Stimulated activated CD4-positive, alpha-beta T cell treated with anti-CD3 and anti-CD28 coated beads, Interleukin-4, amount 100 ng/mL, for 24 hours (primary cell): ENCODE data around the gene BEGAIN.
"Not testable (repeated sequence)": the region's sequence is repeated elsewhere in the genome, so short reads cannot be mapped to it uniquely, and the experiment has no call there.

Source experiments
- DNase-seq: peaks from one replicate; pipeline ENCODE4 v3.0.0-alpha.2; 2020

The BEGAIN gene

DNA sequence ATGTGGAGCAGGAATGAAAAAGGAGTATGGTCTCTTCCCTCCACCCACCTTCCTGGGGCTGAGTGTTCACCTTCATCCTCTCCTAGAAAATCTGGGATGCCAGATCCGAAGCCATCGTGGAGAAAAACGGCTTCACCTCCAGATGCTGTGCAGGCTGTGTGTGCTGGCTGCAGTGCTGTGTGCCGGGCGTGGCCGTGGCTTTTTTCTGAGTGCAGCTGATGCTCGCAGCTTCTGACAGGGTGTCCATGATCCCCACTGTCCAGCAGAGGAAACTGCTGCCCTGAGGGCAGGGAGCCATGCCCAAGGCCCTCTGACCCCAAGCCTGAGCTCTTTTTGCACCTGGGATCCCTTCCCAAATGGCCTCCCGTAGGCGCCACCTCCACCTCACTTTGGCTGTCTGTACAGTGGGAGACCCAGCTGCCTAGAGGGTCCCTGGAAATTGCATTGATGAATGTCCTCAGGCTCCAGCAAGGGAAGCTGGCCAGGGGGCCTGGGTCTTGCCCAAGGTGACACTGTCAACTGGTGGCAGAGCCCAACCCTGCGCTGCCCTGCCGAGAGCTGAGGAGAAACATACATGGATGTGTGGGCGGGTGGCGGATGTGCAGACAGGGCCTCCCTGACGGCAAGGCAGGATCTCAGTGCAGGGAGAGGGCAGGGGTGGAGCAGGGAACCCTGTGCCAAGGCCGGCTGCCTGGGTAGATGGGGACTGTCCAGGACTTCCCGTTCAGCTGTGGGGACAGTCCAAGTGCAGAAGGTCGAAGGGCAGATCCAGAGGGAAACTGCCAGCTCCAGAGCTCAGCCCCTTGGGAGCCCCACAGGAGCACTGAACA lies 53.3 kb downstream of the BEGAIN start:
- DNase-seq, result peak; percentile 3

DNA sequence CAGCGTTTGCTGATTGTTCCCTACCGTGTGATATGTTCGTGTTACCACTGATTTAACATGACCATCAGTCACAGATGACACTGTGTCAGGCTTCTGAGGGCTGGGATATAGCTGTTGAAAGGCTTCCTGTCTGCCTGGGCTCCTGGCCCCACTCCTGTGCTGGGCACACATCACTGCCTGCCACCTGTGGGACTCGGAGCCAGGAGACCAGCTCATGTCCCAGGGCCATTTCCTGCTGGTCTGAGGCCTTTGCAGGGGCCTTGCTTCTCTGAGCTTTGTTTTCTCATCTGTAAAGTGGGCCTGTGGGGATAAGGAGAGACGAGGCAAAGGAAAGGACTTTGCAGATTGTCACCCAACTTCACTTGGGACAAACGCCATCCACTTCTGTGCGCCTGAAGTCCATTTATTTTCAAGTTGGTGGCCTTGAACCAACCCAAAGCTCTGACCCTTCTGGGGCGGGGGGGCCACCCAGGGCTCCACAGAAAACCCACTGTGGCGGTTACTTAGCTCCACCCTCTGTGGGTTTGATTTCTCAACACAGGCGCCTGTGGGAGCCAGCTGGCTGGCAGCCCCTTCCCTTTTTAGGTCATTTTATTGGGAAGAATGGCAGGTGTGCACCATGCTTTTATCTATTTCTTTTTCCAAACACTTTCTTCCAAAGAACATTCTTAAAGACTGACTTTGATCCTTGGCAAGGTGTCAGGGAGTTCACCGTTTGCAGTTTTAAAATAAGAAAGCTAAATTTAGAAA lies 54.1 kb downstream of the BEGAIN start:
- DNase-seq, result peak; percentile 1

DNA sequence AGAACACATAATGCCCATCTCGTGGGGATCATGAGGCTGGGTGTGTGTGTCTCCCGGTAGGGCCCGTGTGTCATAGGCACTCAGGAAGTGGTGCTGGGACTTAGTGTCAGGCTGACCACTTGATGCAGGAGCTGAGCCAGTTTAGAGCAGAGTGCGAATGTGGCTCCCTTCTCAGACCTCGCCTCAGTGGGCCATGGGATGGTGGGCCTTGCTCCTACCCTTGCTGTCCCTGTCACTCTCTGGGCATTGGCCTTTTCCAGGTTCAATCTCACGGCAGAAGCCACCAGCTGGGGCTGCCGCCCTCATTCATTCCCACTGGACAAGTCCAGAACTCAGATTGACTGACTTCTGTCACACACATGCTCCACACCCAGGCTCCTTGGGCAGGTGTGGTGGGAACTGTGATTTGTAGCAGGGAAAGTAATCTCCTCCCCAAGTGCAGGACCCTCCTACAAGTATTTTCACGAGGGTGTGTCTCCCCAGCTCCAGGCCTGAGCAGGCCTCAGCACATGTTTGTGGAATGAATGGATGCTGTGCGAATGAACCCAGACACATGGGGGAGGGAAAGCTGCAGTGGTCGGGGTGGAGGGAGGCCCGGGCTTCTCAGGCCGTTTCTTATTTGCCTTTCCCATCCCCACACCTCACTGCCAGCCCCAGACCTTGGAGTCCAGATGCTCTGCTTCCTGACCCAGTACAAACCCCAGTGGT lies 54.9 kb downstream of the BEGAIN start:
- peak; percentile 2 for DNase-seq

DNA sequence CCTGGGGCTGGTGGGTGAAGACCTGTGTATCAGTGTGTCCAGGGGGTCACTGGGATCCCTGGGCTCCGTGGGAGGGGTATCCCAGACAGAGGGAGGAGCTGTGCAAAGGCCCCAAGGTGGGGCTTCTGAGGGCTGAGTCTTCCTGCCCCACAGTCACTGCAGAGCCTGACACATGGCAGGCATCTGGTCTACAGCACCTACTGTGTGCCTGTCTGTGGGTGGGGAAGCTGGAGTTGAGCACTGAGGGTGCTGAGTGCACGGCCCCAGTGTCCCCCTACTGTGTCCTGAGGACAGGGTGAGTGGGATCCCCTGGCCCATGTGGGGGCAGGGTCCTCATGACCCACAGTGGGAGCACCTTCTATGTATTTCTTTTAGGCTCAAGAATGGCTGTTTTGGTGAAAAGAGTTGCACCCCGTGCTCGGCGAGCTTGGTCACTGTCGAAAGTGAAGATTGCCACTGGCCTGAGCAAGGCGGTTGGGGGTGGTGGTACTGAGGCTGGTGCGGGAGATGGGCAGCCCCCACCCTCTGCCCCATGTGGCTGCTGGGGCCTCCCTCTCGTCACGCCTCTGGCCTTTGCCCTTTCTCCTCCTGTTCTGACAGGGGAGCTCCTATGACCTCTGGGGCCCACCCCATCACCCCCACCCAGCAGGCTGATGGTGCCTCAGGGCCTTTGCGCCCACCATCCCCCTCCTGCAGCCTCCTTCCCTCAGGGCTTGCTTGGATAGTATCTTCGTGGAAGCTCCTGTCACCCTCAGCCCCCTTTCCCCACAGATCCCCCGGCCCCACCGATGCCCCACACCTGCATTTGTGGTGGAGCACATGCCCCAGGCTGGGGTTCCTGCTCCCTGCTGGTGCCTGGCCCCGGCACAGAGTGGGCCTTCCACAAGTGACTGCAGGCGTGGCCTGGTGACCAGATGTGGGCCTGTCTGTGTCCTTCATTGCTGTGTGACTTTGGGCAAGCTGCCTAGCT lies 55.8 kb downstream of the BEGAIN start:
- peak; percentile 2 for DNase-seq

DNA sequence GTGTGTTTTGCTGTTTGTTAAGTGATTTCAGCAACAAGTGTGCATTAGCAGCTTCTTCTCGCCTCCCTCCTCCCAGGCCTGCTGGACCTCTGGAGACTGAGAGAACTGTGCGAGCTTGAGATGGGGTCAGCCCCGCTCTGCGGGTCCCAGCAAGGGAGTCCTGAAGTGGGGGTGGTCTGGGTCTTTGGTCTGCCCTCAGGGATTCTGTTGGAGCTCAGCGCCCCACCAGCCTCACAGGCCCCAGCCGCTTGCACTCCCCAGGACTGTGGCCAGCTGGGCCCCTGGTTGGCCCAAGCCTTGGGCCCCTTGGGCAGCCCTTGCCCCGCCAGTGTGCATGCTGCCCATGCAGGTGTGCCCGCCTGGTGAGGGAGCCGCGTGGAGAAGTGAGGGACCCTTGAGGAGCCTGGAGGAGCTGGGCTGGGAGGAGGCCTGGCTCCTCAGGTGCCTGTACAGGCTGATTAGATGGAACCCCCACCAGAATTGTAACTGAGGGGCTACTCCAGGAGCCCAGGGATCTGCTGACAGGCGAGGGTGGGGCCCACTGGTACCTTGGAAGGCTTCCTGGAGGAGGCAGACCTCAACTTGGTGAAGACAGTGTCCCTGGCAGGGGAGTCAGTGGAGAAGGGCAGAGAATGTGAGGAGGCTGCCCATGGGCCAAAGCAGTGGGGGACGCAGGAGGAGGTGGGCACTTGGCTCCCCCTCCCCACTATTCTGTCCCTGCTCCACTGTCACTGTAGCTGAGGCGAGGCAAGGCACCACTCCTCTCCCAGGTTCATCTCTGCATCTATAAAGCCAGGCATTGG lies 56.7 kb downstream of the BEGAIN start:
- no peak for DNase-seq

- no peak for DNase-seq
These were observed 57.6 kb downstream of the BEGAIN start for GRCh38 chr14:100529561-100530031.

DNA sequence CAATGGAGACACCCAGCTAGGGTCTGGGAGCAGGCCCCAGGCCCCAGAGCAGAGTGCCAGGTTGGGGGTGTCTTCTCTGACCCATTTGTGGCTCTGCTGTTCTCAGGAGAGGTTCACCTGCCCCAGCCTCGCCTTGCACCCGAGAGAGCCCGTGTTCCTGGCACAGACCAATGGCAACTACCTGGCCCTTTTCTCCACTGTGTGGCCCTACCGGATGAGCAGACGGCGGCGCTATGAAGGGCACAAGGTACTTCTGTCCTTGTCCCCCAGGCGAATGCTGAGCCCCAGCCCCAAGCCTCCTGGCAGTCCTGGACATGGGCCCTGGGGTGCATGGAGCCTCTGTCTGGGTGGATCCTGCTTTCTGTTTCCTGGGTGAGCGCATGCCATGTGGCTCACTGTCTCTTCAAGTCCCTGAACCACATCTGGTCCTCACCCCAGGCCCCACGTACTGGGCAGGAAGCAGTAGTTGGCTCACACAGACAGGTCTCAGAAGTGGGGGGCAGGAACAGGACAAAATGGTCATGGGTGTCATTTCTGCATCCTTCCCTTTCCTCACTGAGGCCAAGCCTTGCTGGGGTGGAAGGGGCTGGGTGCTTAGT lies 58.2 kb downstream of the BEGAIN start:
- DNase-seq, result no peak

GRCh38 chr14:100526632-100527031 lies 60.6 kb downstream of the BEGAIN start:
- DNase-seq, result no peak

DNA sequence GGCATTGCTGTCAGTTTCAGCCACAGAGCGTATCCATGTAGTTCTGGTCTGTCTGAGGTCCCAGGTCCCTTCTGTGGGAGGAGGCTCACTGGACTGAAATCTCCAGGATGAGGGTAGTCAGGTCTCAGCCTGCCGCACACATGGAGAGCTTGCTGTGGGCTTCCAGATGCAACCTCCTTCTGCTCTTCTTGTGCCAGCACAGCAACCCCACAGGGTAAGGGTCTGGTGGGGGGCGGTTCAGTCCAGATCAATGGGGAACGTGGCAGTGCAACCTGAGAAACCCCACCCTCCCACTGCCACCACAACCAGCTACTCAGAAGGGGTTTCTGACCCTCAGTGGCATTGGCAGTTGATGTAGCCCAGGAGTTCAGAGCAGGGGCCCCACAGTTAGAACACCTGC lies 61.2 kb downstream of the BEGAIN start:
- no peak for DNase-seq

- no peak for DNase-seq
These were observed 61.6 kb downstream of the BEGAIN start for GRCh38 chr14:100525615-100526014.

DNA sequence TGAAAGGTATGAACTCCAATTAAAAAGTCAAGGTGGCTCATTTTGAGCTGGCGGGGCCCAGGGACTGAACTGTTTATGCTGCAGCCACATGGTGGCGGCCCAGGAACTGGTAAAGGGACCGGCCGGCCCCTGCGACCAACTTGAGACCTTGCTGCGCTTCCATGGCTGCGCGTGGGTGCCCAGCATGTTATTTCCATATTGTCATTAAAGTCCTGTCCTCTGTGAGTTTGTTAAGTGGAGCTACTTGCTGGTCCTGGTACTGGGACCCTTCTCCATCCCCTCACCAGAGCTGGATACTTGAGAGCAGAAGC lies 62.3 kb downstream of the BEGAIN start:
- DNase-seq, result no peak

DNA sequence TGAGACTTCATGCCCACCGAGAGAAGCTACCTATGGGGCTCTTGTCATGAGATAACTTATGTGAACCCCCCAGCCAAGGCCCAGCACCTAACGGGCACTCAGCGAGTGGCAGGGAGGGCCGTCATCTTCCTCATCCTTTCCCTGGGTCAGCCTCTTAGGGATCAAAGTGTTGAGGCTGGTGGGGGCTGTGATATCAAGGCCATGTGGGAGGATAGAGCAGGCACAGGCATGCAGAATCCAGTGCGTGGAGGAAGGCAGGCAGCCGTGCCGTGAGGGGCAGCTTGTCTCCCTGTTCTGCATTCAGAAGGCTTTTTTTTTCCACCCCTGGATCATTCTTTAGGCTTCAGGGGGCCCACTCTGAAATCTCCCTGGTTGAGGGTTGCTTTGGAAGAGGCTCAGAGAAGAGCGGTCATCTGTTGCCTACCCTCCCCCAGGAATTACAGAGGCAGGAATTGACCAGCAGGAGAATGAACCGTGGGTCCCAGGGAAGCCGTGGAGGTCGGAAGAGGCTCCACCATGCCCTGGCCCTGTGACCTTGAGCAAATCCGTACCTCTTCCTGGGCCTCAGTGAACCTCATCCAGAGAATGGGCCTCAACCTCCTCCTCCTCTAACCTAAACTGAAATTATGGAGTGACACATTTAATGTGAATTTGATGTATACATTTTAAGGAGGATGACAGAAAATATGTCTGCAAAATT lies 62.8 kb downstream of the BEGAIN start:
- DNase-seq, result no peak

- no peak for DNase-seq
These were observed 63.4 kb downstream of the BEGAIN start for GRCh38 chr14:100523843-100524169.

- no peak for DNase-seq
These were observed 63.9 kb downstream of the BEGAIN start for GRCh38 chr14:100523131-100523842.

- DNase-seq, result no peak
These were observed 64.6 kb downstream of the BEGAIN start for GRCh38 chr14:100522616-100523099.

GRCh38 chr14:100506053-100506452 lies 81.2 kb downstream of the BEGAIN start:
- DNase-seq, result not testable (repeated sequence)

- no peak for DNase-seq
These were observed 82.7 kb downstream of the BEGAIN start for GRCh38 chr14:100504372-100505078.

- no peak for DNase-seq
These were observed 84.0 kb downstream of the BEGAIN start for GRCh38 chr14:100503251-100503650.

- DNase-seq, result no peak
These were observed 84.5 kb downstream of the BEGAIN start for GRCh38 chr14:100502622-100503220.
